Left lobe of liver (tissue), 2 donors: ENCODE data around the gene ETV7. TPM values are rescaled to one million over a fixed set of nuclear protein-coding genes. Genes with fewer than 3 reads are reported as not detected.
"Not testable (repeated sequence)": the region's sequence is repeated elsewhere in the genome, so short reads cannot be mapped to it uniquely, and the experiment has no call there.

Source experiments
- ATAC-seq: fragments of 200-7000 bp; cut with Tn5 transposase; one replicate; pipeline ENCODE4 v1.9.1; 2020; ENCODE audit warnings: mild to moderate bottlenecking, moderate library complexity
- DNase-seq: peaks from one replicate; pipeline ENCODE4 v3.0.0-alpha.2; 2020; ENCODE audit warnings: low spot score
- total RNA-seq: library from RNA; stranded (reverse); gene quantifications from one replicate; pipeline ENCODE4 v1.2.1, GENCODE V29; 2021
- donor health status: DM: no; HTN: no; CAD: no; lungs with moderate emphysema.
- donor health status: DM: no; HTN: yes; CAD: no.

The ETV7 gene
- total RNA-seq, 1 donor from 2014 or later = 0.13 TPM

DNA sequence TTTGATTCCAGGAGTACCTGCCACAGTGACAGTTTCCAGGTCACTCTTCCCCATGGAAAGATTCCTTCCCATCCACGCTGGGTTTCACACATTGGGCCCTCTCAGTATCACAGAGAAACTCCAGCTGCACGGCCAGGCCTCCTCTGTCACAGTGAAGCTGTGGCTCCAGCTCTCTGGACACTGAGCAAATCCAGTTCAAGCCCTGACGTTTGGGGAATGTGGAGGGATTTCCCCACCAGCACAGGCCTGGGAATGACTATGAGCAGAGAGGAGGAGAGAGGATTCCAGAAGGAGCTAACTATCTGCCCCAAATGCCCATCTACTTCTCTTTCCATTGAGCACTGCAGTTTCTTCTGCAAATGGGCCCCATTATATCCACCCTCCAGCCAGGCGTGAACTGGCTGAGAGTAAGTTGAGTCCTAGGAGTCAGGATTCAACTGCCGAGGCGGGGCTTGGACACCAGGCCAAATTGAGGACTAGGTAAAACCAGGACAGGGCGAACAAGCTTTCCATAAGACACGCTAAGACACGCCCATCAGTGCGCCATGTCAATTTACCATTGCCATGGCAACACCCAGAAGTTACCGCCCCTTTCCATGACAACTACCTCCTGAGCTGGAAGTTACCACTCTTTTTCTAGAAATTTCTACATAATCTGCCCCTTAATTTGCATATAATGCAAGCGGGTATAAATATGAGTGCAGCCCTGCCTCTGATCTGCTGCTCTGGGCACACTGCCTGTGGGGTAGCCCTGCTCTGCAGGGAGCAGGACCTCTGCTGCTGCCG lies 41.6 kb downstream of the ETV7 start:
- DNase-seq = no peak

DNA sequence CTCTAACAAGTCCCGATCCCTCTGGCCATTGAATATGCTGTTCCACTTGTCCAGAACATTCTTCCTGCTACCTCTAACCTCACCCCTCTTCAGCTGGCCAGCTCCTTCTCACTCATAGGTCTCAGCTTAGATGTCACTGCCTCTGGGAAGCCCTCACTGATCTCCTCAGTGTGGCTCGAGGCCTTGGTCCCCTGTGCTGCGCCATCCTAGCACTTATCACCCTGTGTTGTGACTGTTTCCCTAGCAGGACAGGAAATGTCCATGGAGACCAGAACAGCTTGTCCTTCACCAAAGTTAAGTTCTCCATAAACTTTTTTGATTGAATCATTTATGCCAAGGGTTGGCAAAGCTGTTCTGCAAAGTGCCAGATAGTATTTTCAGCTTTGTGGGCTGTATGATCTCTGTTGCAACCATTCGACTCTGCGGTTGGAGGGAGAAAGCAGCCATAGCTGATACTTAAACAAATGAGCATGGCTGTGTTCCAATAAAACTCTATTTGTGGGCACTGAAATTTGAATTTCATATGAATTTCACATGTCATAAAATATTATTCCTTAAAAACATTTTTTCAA lies 44.3 kb downstream of the ETV7 start:
- ATAC-seq (no peak), DNase-seq (no peak)

More for the DNA sequence above, 41.6 kb downstream of the ETV7 start:
- no peak for ATAC-seq

DNA sequence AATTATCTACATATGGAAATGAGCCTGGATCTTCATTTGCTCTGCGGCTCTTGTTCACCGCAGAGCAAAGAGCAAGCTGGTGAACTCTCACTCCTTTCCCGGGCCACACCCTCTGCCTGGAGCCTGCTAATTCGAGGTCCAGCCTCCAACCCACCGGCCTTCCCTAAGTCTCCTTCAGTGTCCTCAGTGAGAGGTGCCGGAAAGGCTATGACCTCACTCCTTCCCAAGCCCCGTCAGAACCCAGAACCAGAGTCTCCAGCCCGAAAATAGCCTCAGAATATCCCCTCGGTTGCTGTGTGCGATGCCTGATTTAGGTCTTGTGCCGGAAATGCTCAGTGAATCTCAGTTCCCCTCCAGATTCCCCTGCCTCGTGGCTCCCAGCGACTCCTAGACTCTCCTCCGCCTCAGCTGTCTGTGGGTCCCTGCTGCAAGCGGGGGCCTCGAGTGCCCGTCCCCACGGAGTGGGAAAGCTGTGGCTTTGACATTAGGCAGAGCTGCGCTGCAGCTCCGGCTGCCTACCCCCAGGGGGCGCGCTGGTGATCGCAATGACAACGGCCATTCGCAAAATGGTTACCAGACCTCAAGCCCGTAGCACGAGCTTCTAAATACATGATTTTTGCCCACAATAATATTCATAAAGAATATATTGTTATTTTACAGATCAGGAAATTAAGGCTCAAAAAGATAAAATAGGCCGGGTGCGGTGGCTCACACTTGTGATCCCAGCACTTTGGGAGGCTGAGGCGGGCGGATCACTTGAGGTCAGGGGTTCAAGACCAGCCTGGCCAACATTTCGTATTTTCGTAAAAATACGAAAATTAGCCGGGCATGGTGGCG lies 46.6 kb downstream of the ETV7 start:
- peak; percentile 95 for ATAC-seq
- DNase-seq = peak; percentile 70

DNA sequence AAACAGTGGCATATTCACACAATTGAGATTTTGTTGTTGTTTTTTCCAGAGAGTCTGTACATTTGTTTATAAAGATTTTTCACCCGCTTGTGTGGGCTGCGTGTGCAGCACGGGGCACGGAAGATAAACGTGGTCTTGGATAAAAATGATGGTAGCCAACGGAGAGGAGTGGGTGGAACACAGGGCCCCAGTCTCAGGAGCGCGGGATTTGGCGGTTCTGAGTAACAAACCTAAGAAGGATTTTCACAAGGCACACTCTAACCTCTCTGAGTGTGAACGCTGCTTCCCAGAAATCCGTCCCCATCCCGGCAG lies 47.2 kb downstream of the ETV7 start:
- no peak for ATAC-seq
- no peak for DNase-seq

DNA sequence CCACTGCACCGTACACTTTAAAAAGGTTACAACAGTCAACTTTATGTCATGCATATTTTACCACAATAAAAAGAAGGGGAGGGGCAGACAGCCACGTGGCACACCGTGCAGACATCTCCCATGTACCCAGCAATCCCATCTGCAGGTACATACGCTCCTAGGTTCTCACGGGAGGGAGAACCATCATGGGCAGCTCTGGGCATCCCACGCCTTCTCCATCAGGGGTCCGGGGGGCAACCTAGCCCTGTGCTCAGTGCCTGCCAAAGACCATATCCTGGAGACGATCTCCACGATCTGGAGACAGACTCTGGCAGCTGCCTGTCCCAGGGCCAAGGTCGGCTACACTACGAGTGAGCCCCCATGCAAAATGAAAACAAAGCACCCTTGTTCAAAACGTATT lies 48.3 kb downstream of the ETV7 start:
- DNase-seq (no peak), ATAC-seq (no peak)

DNA sequence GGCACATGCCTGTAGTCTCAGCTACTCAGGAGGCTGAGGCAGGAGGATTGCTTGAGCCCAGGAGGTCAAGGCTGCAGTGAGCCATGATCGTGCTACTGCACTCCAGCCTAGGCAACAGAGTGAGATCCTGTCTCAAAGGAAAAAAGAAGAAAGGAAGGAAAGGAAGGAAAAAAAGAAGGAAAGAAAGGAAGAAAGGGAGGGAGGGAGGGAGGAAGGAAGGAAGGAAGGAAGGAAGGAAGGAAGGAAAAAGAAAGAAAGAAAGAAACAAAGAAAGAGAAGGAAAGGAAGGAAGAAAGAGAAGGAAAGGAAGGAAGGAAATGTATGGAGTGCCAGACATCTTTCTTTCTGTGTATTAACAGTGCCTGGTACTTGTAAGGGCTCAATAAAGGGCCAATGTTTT lies 49.2 kb downstream of the ETV7 start:
- not testable (repeated sequence) for ATAC-seq, DNase-seq

DNA sequence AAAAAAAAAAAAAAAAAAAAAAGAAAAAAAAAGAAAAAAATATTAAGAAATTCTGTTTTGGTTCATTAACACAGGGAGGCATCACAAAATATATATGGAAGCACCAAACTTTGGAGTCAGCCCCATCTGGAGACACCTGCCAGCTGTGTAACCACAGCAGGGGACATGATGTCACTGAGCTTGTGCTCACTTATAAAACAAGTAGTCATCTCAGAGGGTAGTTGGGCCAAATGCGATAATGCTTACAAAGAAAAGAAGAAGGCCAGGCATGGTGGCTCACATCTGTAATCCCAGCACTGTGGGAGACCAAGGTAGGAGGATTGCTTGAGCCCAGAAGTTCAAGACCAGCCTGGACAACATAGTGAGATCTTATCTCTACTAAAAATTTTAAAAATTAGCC lies 49.7 kb downstream of the ETV7 start:
- ATAC-seq = no peak

DNA sequence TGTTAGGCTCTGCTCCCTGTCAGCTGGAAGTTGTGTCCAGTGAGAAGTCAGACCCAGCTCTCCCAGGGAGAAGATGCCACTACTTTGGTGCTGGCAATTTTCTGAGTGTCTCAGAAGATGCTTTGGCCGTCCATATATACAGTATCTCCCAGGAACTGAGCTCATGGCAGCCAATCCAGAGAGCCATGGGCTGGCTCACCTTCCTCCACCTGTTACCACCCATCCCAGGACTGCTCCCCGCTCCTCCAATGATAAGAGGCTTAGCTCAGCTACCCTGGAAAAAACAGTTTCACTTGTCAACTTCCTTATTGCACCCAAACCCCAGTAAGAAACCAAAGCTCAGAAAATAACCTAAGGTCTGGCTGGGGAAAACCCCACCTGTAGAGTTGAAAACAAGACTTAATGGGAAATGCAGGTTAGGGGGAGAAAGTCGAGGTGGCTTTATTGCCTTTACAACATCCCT lies 50.7 kb downstream of the ETV7 start, which contains the start of gene BNIP5:
TSS of gene BNIP5 (minus strand) at position 110 of the 463 bp plus-strand sequence. CDS start 6,198 bp downstream, outside the sequence.
- no peak for DNase-seq
- ATAC-seq = no peak

More for the DNA sequence above, 49.7 kb downstream of the ETV7 start:
- no peak for DNase-seq

DNA sequence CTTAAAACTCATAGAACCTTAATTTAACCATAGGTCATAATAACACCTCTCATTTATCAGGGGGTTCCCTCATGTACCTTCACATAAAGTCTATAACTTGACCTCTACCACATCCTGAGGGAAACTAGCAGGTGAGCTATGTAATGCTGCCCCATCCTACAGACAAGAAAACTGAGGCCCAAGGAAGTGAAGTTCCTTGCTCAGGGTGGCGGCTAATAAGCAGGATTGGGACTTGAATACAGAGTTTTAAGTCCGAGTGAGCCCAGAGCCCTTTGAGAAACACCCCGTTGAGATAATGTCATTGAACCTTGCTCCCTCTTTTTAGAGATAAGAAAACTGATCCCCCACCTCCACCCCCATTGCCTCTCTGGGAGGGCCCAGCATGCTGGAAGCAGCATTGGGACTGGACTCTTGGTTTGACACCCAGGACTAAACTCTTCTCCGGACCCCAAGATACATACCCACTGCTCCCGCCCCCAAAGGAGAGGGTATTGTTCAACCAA lies 51.2 kb downstream of the ETV7 start:
- no peak for DNase-seq
- ATAC-seq = no peak

DNA sequence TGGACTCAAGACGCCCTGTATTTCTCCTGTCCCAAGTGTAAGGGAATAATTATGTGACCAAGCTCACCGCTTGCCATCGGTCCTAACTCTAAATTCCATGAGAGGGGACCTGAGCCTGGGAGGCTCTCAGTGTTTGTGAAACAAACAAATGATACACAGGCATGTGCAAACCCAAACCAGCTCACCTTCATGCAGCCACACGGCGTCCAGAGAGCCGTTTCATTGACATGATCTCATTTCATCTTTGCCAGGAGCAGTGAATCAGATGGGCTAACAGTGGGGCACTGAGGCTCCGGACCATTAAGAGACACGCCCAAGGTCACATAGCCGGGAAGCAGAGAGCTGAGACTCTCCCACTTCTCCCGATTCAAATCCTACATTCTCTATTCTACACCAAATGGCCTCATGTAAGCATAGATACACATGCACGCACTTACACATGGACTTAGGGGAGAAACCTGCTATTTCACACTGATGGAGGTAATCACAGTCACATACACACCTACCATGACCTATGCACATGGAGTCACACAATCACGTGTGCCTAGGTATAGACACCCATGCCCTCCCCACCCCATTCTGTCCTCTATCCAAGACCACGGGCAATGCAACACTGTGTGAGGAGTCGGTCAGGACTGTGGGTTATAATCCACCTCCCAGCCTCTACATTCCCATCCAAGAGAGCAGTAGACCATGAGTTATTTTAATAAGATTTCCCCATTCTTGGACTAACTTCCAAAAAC lies 51.8 kb downstream of the ETV7 start:
- DNase-seq = no peak
- no peak for ATAC-seq

DNA sequence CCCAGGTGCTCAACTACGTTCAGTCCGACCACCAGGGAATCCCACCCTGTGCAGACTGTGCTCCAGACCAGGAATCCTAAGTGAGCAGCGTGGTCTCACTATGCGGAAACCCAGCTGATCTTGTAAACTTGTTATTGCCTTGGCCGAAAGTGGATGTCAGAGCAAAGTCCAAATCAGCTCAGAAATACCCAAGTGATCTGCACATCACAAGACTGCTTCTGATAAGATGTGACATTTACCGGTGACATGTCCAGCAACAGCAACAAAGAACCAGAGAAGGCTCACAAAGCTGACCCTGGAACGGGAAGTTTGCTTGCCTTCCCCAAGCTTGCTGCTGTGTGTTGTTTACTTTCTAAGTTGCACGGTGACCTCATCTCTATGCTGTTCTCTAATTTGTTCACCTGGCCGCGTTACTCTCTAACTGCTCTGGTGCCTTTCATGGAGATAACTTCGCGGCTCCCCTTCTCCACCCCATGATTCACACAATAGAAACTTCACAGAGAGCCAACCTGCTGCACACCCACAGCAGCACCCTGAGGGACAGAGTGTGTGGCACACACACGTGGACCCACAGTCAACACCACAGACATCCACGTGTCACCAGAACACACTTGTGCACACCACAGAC lies 52.5 kb downstream of the ETV7 start:
- DNase-seq (no peak), ATAC-seq (peak; percentile 42)

DNA sequence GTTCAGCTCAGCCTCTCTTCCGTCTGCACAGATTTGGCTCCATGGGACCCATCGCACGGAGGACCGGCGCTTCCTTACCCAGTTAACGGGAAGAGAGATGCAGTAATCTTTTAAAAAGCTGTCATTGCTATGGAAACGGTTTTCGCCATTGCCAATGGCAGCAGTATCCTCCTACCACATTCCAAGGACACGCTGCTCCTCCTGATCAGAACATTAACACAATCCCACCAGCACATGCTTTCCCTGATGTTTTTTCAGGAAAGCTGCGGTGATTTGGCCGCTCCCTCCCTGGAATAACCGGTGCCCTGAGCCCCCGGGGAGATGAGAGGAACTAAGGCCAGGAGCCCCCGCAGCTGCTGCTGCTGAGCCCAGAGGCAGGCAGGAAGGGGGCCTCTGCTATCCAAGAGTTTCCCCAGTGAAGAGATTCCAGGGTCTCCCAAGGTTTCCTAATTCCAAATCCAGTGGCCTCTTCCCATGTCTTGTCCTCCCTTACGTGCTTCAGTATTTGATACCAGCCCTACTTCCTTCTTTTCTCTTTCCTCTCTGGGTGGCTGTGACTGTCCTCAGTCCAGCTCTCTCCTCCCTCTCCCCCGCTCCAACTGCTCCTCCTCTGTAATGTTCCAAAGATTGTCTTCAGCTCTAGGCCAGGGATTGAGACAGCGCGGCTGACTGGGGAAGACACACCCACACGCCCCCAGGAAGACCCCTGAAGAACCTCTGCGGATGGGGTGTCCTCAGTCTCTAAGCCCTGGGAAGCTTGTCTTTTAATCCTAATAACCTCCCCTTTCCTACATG lies 53.3 kb downstream of the ETV7 start:
- no peak for DNase-seq
- ATAC-seq = no peak

DNA sequence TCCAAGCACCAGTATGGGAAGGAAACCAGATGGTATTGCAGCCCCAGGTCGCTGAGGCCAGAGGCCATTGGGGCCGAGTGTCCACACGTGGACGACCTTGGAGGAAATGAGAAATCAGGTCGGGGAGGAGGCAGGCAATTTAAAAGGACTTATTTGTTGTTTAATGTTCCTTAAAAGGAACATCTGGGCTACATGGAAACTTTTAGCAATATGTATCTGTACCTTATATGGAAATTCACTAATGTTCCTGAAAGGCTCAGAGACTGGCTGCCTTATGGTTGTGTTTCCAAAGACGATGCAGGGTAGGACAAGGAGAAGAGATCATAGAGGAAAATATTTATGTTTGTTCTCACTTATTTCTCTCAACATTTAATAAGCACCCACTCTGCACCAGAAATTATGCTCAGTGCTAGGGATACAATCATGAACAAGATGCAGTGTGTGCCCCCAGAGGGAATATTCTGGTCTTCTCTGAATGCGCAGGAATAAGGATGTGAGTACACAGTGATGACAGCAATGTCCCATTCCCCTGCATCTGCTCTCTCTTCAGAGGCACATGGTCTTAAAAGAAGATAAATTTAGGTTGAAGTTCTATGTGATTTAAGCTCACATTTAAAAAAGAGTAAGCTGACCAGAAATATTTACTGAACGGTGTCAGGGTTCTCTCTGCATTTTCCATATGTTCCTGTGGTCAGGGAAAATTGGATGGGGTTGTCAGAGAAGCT lies 54.1 kb downstream of the ETV7 start:
- ATAC-seq (no peak), DNase-seq (no peak)

DNA sequence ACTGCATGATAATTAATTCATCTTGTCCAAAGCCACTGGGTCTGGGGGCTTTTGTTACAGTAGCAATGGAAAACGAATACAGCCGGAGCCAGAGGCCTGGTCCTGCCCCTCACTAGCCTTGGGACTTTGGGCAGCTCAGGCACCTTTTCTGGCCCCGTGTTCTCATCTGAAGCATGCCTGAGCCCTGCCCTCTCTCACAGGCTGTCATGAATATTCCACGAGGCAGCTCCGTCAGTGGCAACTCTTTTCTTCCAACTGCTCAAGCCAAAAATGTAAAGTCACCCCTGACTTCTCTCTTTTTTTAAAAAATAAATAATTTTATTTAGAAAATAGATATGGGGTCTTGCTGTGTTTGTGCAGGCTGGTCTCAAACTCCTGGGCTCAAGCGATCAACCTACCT lies 56.1 kb downstream of the ETV7 start:
- ATAC-seq (no peak), DNase-seq (no peak)

DNA sequence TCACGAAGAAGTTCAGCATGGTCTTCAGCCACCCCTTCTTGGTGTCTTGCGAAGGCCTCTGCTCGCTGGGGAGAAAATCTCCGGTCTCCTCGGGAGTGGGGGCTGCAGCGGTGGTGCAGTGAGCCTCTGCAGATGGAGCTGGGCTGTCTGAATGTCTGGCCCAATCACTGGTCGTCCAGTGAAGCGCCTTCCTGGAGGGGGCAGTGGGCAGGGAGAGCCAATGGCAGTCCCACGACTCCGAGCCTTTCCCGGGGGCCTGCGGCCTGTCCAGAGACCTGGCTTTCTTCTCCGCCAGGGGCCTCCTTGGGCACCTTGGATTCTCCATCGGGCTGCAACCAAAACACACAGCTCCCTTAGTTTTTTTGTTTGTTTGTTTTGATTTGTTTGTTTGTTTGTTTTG lies 57.1 kb downstream of the ETV7 start:
- ATAC-seq (no peak), DNase-seq (no peak)

DNA sequence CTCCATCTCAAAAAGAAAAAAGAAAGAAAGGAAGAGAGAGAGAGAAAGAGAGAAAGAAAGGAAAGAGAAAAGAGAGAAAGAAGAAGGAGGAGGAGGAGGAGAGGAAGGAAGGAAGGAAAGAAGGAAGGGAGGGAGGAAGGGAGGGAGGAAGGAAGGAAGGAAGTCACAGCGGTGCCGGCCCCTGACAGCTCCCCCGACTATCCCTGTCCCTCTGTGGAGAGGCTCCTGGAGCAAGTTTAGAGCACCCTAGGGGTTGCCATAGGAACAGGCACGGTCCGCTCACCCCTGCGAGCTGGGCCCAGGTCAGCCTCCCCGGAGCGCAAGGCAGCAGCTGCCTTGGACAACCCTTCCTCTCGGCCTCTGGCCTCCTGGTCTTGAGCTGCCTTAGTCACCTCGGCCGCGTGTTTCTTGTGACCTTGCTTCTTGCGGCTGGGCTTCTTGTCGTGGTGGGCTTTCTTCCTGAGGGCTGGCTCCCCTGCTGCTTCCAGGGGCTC lies 57.6 kb downstream of the ETV7 start:
- no peak for DNase-seq
- no peak for ATAC-seq

DNA sequence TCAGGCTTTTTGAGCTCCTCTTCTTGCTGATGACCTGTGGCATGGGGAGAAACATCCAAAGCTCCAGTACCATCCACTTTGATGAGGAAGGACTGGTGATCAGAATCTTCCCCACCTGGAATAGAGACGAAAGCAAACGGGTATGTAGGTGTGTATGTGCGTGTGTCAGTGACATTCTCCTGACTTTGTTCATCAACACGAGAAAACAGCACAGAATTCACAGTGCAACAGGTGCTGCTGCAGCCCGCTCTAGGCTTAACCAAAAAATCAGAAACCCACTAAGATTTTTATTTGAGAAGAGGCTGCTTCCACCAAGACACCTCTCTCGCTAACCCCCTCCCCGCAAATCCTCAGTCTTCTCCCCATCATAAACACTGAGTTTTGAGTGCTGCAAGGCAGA lies 58.9 kb downstream of the ETV7 start:
- DNase-seq = no peak
- no peak for ATAC-seq

DNA sequence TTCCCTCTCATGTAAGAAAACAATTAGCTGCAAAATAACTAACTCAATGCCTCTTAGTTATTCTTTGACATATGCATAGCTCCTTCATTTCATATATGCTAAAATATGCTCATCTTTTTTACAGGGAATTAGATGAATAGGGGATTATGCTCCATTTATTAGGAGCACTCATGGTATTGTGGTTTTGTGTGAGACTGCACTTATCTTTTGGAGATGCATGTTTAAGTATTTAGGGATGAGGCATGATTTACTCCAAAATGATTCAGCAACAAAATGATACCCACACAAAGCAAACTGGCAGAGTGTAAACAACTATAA lies 59.6 kb downstream of the ETV7 start:
- ATAC-seq (no peak), DNase-seq (no peak)
